Hepatic stellate cell (primary cell): Measurements from ENCODE around the gene TRIM15.
"Not testable (repeated sequence)": the region's sequence is repeated elsewhere in the genome, so short reads cannot be mapped to it uniquely, and the experiment has no call there.

Experiments used
- DNase-seq: peaks from one replicate; pipeline ENCODE4 v3.0.0; 2011; ENCODE audit warnings: low spot score

Gene TRIM15

DNA sequence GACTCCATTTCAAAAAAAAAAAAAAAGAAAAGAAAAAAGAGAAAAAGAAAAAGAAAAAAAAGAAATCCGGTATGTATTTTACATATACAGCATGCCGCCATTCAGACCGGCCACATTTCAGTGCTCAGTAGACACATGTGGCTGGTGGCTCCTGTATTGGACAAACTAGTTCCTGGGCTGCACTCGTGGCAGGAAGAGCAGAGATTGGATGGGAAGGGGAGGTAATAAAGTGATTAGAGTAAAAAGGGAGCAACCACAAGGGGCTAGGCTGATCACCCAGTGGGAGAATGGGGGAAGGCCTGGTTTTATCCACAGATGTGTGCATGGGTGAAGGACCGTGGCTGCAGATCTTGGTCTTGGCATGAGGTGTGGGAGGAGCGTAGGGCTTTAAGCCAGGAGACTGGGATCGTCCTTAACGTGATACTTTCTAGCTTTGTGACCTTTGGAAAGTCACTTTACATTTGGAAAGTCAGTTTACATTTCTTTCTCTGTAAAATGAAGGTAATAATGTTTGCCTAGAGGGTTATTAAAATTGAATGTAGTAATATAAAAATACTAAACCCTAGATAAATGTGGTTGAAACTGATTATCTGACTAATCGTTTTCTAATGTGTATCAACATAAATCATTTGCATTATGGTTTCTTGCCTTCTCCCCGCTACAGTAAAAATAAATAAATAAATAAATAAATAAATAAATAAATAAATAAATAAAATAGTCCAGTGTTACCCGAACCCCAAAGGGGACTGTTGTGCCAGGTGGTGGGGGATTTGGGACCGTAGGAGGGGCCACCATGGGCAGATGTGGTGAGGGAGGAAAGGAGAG is 869 bp upstream of the TRIM15 start:
- DNase-seq, result no peak

GRCh38 chr6:30163918-30164654 is 740 bp downstream of the TRIM15 start:
- no peak for DNase-seq

DNA sequence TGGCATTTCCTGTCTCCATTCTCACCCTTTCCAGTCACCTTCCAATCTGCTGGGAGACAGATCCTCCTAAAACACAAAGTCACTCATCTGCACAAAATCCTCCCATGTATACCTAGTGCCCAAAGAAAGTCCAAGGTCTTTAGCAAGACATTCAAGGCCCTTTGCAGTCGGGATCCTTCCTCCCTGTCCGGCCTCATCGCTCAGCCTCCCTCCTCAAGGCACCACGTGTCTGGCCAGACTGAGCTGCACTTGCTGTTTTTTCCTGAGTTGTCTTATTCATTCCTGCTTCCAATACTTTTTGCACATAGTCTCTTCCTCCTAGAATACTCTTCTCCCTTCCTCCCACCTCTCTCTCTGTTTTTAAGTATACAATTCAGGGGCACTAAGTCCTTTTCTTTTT is 1.4 kb downstream of the TRIM15 start:
- DNase-seq, result no peak

GRCh38 chr6:30165238-30165637 is 1.9 kb downstream of the TRIM15 start:
- DNase-seq, result not testable (repeated sequence)

DNA sequence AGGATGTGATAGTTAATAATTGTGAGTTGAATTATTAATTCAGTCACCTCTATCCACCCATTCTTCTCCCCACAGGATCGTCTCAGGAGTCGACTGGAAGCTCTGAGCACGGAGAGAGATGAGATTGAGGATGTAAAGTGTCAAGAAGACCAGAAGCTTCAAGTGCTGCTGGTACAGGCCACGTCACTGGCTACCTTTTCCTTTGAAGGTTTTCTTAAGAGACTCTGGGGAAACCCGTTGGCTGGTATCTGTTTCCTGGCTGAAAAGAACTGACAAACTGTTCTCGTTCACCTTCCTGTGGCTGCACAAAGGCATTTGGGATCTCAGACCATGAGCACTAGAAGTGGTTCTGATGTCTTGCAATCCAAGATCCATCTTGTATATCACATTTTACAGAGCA is 3.8 kb downstream of the TRIM15 start:
- DNase-seq, result no peak

- no peak for DNase-seq
Measured at GRCh38 chr6:30168741-30169140, 5.4 kb downstream of the TRIM15 start.

- peak; percentile 47 for DNase-seq
Measured at GRCh38 chr6:30169658-30170614, 6.6 kb downstream of the TRIM15 start.

- DNase-seq, result no peak
Measured at GRCh38 chr6:30171677-30172471, 8.5 kb downstream of the TRIM15 start.

GRCh38 chr6:30172681-30173080 is 9.3 kb downstream of the TRIM15 start:
- no peak for DNase-seq

DNA sequence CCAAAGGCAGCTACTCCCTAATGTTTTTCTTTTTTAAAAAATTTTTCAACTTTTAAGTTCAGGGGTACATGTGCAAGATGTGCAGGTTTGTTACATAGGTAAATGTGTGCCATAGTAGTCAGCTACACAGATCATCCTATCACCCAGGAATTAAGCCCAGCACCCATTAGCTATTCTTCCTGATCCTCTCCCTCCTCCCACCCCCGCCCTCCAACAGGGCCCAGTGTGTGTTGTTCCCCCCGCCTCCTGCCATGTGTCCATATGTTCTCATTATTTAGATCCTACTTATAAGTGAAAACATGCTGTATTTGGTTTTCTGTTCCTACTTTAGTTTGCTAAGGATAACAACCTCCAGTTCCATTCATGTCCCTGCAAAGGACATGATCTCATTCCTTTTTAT is 12.4 kb downstream of the TRIM15 start:
- no peak for DNase-seq

- no peak for DNase-seq
Measured at GRCh38 chr6:30178837-30179236, 15.5 kb downstream of the TRIM15 start.

- no peak for DNase-seq
Measured at GRCh38 chr6:30180145-30180544, 16.8 kb downstream of the TRIM15 start.

GRCh38 chr6:30184417-30185031 is 21.2 kb downstream of the TRIM15 start:
- no peak for DNase-seq

- DNase-seq, result no peak
Measured at GRCh38 chr6:30185846-30186484, 22.6 kb downstream of the TRIM15 start.

GRCh38 chr6:30188541-30188940 is 25.2 kb downstream of the TRIM15 start:
- no peak for DNase-seq

DNA sequence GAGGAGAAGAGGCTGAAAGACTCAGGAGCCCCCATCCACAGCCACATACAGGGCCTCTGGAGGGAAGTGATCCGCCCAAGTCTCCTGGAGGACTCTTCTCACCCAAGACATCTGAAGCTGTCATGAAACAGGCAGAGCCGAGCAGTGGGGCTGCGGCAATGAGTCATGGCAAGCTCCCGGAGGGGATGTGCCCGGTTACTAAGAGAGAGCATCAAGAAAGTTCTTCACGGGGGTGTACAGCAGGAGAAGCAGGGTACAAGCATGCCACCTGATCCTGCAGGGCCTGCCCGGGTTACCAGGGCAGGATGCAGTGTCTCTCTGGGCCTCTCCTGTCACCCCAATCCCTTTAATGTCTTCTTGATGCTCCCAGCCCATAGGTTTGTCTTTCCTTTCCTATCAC is 28.7 kb downstream of the TRIM15 start:
- DNase-seq, result no peak

- DNase-seq, result no peak
Measured at GRCh38 chr6:30194797-30195690, 31.7 kb downstream of the TRIM15 start.

DNA sequence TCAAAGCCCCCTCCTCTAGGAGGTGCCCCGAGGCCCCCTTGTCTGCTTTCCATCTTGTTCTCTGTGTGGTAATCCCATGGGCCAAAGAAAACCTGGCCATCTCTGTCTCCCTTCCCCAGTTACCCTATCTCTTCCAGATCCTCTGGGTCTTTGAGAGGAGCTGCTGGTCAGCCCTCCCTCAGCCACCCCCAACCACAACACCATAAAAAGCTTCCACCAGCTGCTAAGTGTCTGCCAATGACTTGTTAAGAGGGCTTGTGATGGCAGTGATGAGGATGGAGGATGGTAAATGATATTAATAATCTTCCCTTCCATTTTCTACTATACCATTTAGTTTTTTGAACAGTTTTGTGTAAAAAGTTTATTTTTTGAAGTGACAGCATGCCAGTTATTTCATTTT is 32.6 kb downstream of the TRIM15 start:
- no peak for DNase-seq

GRCh38 chr6:30196376-30196775 is 33.0 kb downstream of the TRIM15 start:
- DNase-seq, result no peak
